ENCODE measurements around the gene LRBA.

DNA sequence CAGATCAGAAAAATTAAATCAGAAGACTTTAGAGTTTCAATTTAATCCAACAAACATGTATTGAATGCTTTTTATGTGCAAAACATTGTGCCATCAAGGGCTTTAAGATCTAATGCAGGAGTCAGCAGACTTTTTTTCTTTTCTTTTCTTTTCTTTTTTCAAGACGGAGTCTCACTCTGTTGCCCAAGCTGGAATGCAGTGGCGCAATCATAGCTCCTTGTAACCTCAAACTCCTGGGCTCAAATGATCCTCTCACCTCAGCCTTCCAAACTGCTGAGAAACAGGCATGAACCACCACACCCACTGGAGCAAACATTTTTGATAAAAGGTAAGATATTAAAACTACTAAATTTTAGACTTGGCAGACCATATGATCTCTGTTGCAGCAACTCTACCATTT lies 24.6 kb upstream of the LRBA start:
- TF ChIP-seq POLR2A (IDR thresholded peaks at IDR 0.05; ENCODE audit: low read depth) = no peak
- TF ChIP-seq, protein P1, sequence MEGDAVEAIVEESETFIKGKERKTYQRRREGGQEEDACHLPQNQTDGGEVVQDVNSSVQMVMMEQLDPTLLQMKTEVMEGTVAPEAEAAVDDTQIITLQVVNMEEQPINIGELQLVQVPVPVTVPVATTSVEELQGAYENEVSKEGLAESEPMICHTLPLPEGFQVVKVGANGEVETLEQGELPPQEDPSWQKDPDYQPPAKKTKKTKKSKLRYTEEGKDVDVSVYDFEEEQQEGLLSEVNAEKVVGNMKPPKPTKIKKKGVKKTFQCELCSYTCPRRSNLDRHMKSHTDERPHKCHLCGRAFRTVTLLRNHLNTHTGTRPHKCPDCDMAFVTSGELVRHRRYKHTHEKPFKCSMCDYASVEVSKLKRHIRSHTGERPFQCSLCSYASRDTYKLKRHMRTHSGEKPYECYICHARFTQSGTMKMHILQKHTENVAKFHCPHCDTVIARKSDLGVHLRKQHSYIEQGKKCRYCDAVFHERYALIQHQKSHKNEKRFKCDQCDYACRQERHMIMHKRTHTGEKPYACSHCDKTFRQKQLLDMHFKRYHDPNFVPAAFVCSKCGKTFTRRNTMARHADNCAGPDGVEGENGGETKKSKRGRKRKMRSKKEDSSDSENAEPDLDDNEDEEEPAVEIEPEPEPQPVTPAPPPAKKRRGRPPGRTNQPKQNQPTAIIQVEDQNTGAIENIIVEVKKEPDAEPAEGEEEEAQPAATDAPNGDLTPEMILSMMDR (IDR thresholded peaks at IDR 0.05) = no peak
